NB4 (cell line): ENCODE results near the gene CD4.
"Not testable (repeated sequence)": the region's sequence is repeated elsewhere in the genome, so short reads cannot be mapped to it uniquely, and the experiment has no call there.

ENCODE experiments used
- DNase-seq: peaks from one replicate; pipeline ENCODE4 v3.0.0; 2010; ENCODE audit warnings: low read depth
- H3K4me3 ChIP-seq: one replicate; pipeline ENCODE4 v1.5.1; 2011; ENCODE audit warnings: mild to moderate bottlenecking, low read depth, low read length, moderate library complexity
- MAX ChIP-seq: IDR thresholded peaks from 2 replicates; pipeline ENCODE4 v1.6.1; 2011; ENCODE audit warnings: low read depth, low read length
- MYC ChIP-seq: IDR thresholded peaks from 2 replicates; pipeline ENCODE4 v1.6.1; 2011; ENCODE audit warnings: low read depth, low read length
- POLR2A ChIP-seq: IDR thresholded peaks from 2 replicates; pipeline ENCODE4 v1.6.1; 2011; ENCODE audit warnings: mild to moderate bottlenecking; ENCODE audit not compliant: insufficient read length; ENCODE audit errors: extremely low read depth
- TF ChIP-seq, protein P1 (sequence below): IDR thresholded peaks from one replicate; pipeline ENCODE4 v1.5.1; 2012; ENCODE audit warnings: low read depth, low read length

Gene CD4

GRCh38 chr12:6866920-6867412 lies 77.6 kb downstream of the CD4 start:
- H3K4me3 ChIP-seq: peak overlapping the region; percentile 57
- TF ChIP-seq, protein P1, sequence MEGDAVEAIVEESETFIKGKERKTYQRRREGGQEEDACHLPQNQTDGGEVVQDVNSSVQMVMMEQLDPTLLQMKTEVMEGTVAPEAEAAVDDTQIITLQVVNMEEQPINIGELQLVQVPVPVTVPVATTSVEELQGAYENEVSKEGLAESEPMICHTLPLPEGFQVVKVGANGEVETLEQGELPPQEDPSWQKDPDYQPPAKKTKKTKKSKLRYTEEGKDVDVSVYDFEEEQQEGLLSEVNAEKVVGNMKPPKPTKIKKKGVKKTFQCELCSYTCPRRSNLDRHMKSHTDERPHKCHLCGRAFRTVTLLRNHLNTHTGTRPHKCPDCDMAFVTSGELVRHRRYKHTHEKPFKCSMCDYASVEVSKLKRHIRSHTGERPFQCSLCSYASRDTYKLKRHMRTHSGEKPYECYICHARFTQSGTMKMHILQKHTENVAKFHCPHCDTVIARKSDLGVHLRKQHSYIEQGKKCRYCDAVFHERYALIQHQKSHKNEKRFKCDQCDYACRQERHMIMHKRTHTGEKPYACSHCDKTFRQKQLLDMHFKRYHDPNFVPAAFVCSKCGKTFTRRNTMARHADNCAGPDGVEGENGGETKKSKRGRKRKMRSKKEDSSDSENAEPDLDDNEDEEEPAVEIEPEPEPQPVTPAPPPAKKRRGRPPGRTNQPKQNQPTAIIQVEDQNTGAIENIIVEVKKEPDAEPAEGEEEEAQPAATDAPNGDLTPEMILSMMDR: no peak
- TF ChIP-seq POLR2A (no peak), MAX (no peak), MYC (no peak)
- DNase-seq: no peak

DNA sequence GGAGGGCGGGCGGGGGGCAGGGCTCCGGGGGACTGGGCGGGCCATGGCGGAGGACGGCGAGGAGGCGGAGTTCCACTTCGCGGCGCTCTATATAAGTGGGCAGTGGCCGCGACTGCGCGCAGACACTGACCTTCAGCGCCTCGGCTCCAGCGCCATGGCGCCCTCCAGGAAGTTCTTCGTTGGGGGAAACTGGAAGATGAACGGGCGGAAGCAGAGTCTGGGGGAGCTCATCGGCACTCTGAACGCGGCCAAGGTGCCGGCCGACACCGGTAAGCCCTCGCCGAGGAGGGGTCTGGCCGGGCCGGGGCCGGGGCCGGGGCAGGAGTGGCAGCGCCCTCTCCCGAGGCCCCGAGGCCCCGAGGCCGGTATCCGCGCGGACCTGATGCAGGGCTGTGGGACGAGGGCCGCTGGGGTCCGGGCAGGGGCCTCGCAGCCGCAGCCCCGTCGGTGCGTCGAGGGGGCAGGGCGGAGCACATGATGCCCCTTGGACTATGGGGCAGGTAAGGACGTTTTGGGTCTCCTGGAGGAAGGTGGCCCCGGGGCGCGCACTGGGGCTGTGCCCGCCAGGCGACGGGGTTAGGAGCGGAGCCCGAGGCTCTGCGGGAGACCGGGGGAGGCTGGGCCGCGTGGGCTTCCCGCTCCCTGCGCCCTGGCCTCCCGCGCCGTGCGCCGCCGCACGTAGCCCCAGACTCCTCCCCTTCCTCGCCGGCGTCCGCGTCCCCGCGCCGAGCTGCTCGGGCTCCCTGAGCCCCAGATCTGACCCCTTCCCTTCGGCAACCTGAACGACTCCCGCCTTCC lies 78.3 kb downstream of the CD4 start, which contains the start of gene TPI1:
TSS of gene TPI1 (plus strand) at position 119 of the 798 bp plus-strand sequence. CDS start at position 155, 36 bp downstream.
- TF ChIP-seq, protein P1: no peak
- TF ChIP-seq MAX (0 out of 2 replicates have a peak, but pooled peaks have one; percentile 2), POLR2A (peak; percentile 97)
- H3K4me3 ChIP-seq: peak within 1 kb of the TSS; percentile 96
- DNase-seq: peak; percentile 84

- peak overlapping the region; percentile 96 for H3K4me3 ChIP-seq
- peak; percentile 44 for DNase-seq
- no peak for TF ChIP-seq MAX
- TF ChIP-seq, protein P1: peak; percentile 21
Observed at GRCh38 chr12:6868211-6869048, 79.1 kb downstream of the CD4 start.

GRCh38 chr12:6869049-6870021 lies 80.0 kb downstream of the CD4 start:
- H3K4me3 ChIP-seq: peak overlapping the region; percentile 96
- TF ChIP-seq MAX (peak; percentile 41; the same call in 1 of the 2 replicates), MYC (no peak), POLR2A (no peak)
- TF ChIP-seq, protein P1: peak; percentile 85
- DNase-seq: peak; percentile 84

GRCh38 chr12:6870304-6870703 lies 81.0 kb downstream of the CD4 start:
- not testable (repeated sequence) for H3K4me3 ChIP-seq, DNase-seq
